ENCODE results near the gene ATL2. TPM values are rescaled to one million over a fixed set of nuclear protein-coding genes. Genes with fewer than 3 reads are reported as not detected.

The ATL2 gene
- total and polyA plus RNA-seq, 2 of the 8 experiments (the other 6 are each of a cell fraction or from before 2014, with no cell fraction given), result 38.8 to 84.6 TPM

DNA sequence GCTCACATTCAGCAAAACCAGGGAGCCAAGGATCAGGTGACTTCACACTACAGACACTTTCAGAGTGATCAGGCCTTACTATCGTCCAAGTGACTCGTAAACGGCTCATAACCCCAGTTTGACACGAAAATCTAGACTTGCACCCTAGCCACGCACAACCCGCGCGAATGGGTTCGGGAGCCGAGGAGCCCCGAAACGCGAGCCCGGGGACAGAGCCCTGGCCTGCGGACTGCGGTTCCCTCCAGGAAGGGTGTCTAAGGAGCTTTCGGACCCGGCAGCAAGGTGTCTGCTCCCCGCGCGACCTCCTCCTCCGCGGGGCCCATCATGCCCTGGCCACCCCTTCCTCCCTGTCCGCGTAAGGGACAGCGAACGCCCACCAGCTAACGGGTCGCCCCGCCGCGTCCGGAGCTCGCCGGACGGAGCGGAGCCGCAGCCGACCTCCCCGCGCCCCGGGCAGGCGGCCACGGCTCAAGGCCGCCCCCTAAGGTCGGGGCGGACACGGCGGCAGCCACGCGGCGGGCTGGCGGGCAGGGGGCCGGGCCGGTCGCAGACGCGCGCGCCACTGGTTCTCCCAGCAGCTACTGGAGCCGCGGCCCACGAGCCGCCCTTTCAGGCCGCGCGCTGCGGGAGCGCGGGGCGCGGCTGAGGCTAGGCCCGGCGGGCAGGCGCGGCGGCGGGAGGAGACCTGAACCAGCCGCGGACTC is 575 bp downstream of the ATL2 start:
- peak overlapping the region; percentile 79 to 99 (median 96) for H3K9ac ChIP-seq (replicated peaks in 1 of 4; ENCODE audit: extremely low read depth in 1 of 4, low read depth in 3 of 4, low read length in 3 of 4)
- H4K91ac ChIP-seq (replicated peaks; ENCODE audit: insufficient read length, low read length), result no peak overlapping the region
- no peaks in the 10 kb centered on the region for H3K79me1 ChIP-seq (ENCODE audit: low read depth, low read length)
- H4K8ac ChIP-seq (ENCODE audit: extremely low read depth, insufficient read depth, low read length), result peak overlapping the region; percentile 99; the same call in 1 of the 2 replicates
- peak overlapping the region; percentile 95 for H2BK5ac ChIP-seq (ENCODE audit: low read depth, low read length)
- no peak overlapping the region for H2AK5ac ChIP-seq (ENCODE audit: low read depth, low read length)
- WGBS, 2 experiments (ENCODE audit: extremely low coverage in 1 of 2, insufficient coverage in 1 of 2, insufficient read length in 1 of 2, insufficient replicate concordance in 2 of 2, low coverage in 1 of 2, low lambda C conversion rate in 2 of 2, missing lambda C conversion rate in 1 of 2), result 2% methylated on average over 36 of the region's 80 CpGs; no CpG with 5 or more reads in 1 of the 2 experiments
- H2BK120ac ChIP-seq (replicated peaks; ENCODE audit: low read depth, low read length), result no peak overlapping the region
- H3K23me2 ChIP-seq (ENCODE audit: low read depth, low read length), result peaks cover 8% of the 10 kb centered on the region
- H3K14ac ChIP-seq (ENCODE audit: insufficient read length), result no peak overlapping the region
- H3K79me2 ChIP-seq (ENCODE audit: control insufficient read depth in 1 of 2, insufficient read depth in 2 of 2, low read length in 2 of 2), result peaks cover 29 to 51% of the 10 kb centered on the region in 2 experiments
- peak overlapping the region; percentile 93 for H3K18ac ChIP-seq (ENCODE audit: extremely low read depth, low read length)
- DNase-seq (ENCODE audit: low read depth in 1 of 2, low spot score in 2 of 2), result peak in 1 of 2 experiments; percentile 79
- no peak overlapping the region for H2AFZ ChIP-seq (ENCODE audit: low read length)
- H3K4me3 ChIP-seq (ENCODE audit: extremely low read depth in 1 of 4, insufficient read depth in 2 of 4, low read depth in 3 of 4, low read length in 4 of 4), result peak overlapping the region; percentile 68 to 99 (median 96)
- peaks cover 0 to 5% (median 4%) of the 10 kb centered on the region in 4 experiments; a peak in 3 of 7 replicates for H3K4me1 ChIP-seq (replicated peaks in 1 of 4; ENCODE audit: control insufficient read depth in 3 of 4, insufficient read depth in 4 of 4, low read length in 3 of 4)
- H3K36me3 ChIP-seq (ENCODE audit: control insufficient read depth in 2 of 4, insufficient read depth in 4 of 4, low read length in 3 of 4), result peaks cover 0 to 4% (median 1%) of the 10 kb centered on the region in 4 experiments; a peak in 2 of 8 replicates
- no peaks in the 10 kb centered on the region for H3K9me3 ChIP-seq (ENCODE audit: insufficient read depth in 2 of 2, low read depth in 1 of 2, low read length in 1 of 2)
- H3K27me3 ChIP-seq (replicated peaks in 1 of 4; ENCODE audit: control insufficient read depth in 3 of 4, extremely low read depth in 1 of 4, insufficient read depth in 3 of 4, low read length in 3 of 4), result no peaks in the 10 kb centered on the region; a peak in 1 of 7 replicates
- peak overlapping the region; percentile 98 for H3K56ac ChIP-seq (replicated peaks; ENCODE audit: insufficient read length, low read depth, low read length)
- no peak overlapping the region for H3K4ac ChIP-seq (replicated peaks; ENCODE audit: insufficient read length, low read depth, low read length)
- H3K23ac ChIP-seq (ENCODE audit: insufficient read length), result no peak overlapping the region
- no peak overlapping the region for H2BK20ac ChIP-seq (ENCODE audit: low read length)
- no peak overlapping the region for H4K5ac ChIP-seq (ENCODE audit: insufficient read length, low read depth, low read length)
- H3K27ac ChIP-seq (ENCODE audit: low read depth, low read length), result peak overlapping the region; percentile 96
- H4K20me1 ChIP-seq (replicated peaks in 1 of 2; ENCODE audit: control insufficient read depth in 1 of 2, insufficient read depth in 2 of 2, low read length in 2 of 2), result peaks cover 11 to 23% of the 10 kb centered on the region in 2 experiments
- CTCF ChIA-PET (ENCODE audit: partially characterized antibody), result interaction anchor here (0.7 to 4.6 kb wide), 30 partner anchors 9 to 300 kb away, joined by 3 to 40 read pairs (median 4); partner anchors contain the start of gene CYP1B1
- H3K4me2 ChIP-seq (ENCODE audit: insufficient read depth in 1 of 2, low read depth in 2 of 2, low read length in 2 of 2), result peak overlapping the region; percentile 62 to 76
- no peak overlapping the region; the same call in 1 of the 2 replicates for H2BK12ac ChIP-seq (ENCODE audit: low read depth, low read length)
- H2BK15ac ChIP-seq (ENCODE audit: low read length), result no peak overlapping the region
- POLR2A ChIA-PET (ENCODE audit: partially characterized antibody), result interaction anchor here (0.6 to 2.5 kb wide), 26 partner anchors 9 to 1195 kb away, joined by 3 to 9 read pairs (median 4); partner anchors contain the start of gene SRSF7
- no peak for FAIRE-seq
- TF ChIP-seq, protein P1, sequence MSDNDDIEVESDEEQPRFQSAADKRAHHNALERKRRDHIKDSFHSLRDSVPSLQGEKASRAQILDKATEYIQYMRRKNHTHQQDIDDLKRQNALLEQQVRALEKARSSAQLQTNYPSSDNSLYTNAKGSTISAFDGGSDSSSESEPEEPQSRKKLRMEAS (IDR thresholded peaks at IDR 0.05), result peak; percentile 62
- TF ChIP-seq CTBP2 (IDR thresholded peaks at IDR 0.05; ENCODE audit: borderline replicate concordance, insufficient read depth, insufficient read length, low read length) (no peak), GTF2F1 (IDR thresholded peaks at IDR 0.05; ENCODE audit: borderline replicate concordance, low read depth, low read length) (0 out of 2 replicates have a peak, but pooled peaks have one; percentile 5), POLR2A (IDR thresholded peaks at IDR 0.05; ENCODE audit: control extremely low read depth in 1 of 2, low read depth in 2 of 2, low read length in 2 of 2) (peak; percentile 18 to 51; a peak in 2 of 3 replicates), RBBP5 (IDR thresholded peaks at IDR 0.05; ENCODE audit: borderline replicate concordance, low read depth, low read length) (peak; percentile 63), BACH1 (IDR thresholded peaks at IDR 0.05; ENCODE audit: low read length) (peak; percentile 76), HDAC2 (IDR thresholded peaks at IDR 0.05; ENCODE audit: borderline replicate concordance in 1 of 2, low read depth in 2 of 2, low read length in 2 of 2) (peak in 1 of 2 experiments; percentile 89; a peak in 1 of 4 replicates)
- TF ChIP-seq, protein P2, sequence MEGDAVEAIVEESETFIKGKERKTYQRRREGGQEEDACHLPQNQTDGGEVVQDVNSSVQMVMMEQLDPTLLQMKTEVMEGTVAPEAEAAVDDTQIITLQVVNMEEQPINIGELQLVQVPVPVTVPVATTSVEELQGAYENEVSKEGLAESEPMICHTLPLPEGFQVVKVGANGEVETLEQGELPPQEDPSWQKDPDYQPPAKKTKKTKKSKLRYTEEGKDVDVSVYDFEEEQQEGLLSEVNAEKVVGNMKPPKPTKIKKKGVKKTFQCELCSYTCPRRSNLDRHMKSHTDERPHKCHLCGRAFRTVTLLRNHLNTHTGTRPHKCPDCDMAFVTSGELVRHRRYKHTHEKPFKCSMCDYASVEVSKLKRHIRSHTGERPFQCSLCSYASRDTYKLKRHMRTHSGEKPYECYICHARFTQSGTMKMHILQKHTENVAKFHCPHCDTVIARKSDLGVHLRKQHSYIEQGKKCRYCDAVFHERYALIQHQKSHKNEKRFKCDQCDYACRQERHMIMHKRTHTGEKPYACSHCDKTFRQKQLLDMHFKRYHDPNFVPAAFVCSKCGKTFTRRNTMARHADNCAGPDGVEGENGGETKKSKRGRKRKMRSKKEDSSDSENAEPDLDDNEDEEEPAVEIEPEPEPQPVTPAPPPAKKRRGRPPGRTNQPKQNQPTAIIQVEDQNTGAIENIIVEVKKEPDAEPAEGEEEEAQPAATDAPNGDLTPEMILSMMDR (IDR thresholded peaks at IDR 0.05; ENCODE audit: control extremely low read depth in 1 of 3, insufficient read depth in 1 of 3, low read depth in 1 of 3, low read length in 3 of 3), result peak; percentile 60 to 76 (median 63)

Measured in H1 (cell line).